Left ventricle myocardium inferior (tissue), 1 donor: ENCODE results near the gene CCDC160. TPM values are rescaled to one million over a fixed set of nuclear protein-coding genes. Genes with fewer than 3 reads are reported as not detected.

Source experiments
- DNase-seq: peaks from one replicate; pipeline ENCODE4 v3.0.0-alpha.2; 2020
- H3K27ac ChIP-seq: fragments of 200-600 bp; replicated peaks from 2 replicates; pipeline ENCODE4 v1.8.0; 2021
- H3K27me3 ChIP-seq: fragments of 200-600 bp; 2 replicates; pipeline ENCODE4 v1.8.0; 2021; ENCODE audit warnings: low read depth
- H3K36me3 ChIP-seq: fragments of 200-600 bp; 2 replicates; pipeline ENCODE4 v1.8.0; 2021
- H3K4me1 ChIP-seq: fragments of 200-600 bp; 2 replicates; pipeline ENCODE4 v1.8.0; 2021
- H3K4me3 ChIP-seq: fragments of 200-600 bp; 2 replicates; pipeline ENCODE4 v1.8.0; 2021; ENCODE audit warnings: mild to moderate bottlenecking, moderate library complexity
- H3K9me3 ChIP-seq: fragments of 200-600 bp; replicated peaks from 2 replicates; pipeline ENCODE4 v1.8.0; 2021
- intact Hi-C: fragments of 100-400 bp; cut with micrococcal nuclease; formaldehyde crosslinking; loops from one replicate; pipeline ENCODE4 v1.11.0; 2022
- total RNA-seq: library from RNA; stranded (reverse); fragmentation: NEBNext Ultra II Directional; extraction: Animal tissue kit (Norgen Biotek cat#: 25700); gene quantifications from one replicate; pipeline ENCODE4 v1.2.1, GENCODE V29; 2021
- TF ChIP-seq, protein P1 (sequence below): fragments of 200-600 bp; IDR thresholded peaks from 2 replicates; pipeline ENCODE4 v1.8.0; 2021; ENCODE audit warnings: antibody characterized with exemption, mild to moderate bottlenecking, borderline replicate concordance
- donor health status: DM: no; HTN: yes; CAD: no; lungs with severe emphysema.

The CCDC160 gene
- total RNA-seq, 1 donor from 2014 or later, result not detected

DNA sequence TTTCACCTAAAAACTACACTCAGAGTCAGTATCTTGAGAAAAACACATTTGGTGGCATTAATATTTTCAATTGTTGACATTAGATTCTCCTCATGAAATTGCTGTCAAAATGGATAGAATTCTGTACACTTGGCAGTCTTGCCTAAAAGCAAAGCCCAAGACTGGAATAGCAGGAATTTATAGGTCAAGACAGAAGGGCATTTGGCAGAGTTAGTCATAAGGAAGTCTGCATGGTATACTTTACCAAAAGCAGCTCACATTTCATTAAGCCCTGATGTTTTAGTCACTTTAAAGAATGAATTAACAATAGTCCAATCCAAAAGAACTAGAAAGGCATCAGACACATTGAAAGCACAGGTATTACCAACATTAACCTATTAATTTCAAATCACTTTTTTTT, 7.1 kb downstream of the CCDC160 start:
- intact Hi-C loops, result no loop called here
- DNase-seq, result no peak
- H3K4me3 ChIP-seq, result no peak overlapping the region
- H3K9me3 ChIP-seq, result no peaks in the 10 kb centered on the region
- no peak overlapping the region for H3K27ac ChIP-seq
- no peaks in the 10 kb centered on the region for H3K4me1 ChIP-seq
- TF ChIP-seq, protein P1, sequence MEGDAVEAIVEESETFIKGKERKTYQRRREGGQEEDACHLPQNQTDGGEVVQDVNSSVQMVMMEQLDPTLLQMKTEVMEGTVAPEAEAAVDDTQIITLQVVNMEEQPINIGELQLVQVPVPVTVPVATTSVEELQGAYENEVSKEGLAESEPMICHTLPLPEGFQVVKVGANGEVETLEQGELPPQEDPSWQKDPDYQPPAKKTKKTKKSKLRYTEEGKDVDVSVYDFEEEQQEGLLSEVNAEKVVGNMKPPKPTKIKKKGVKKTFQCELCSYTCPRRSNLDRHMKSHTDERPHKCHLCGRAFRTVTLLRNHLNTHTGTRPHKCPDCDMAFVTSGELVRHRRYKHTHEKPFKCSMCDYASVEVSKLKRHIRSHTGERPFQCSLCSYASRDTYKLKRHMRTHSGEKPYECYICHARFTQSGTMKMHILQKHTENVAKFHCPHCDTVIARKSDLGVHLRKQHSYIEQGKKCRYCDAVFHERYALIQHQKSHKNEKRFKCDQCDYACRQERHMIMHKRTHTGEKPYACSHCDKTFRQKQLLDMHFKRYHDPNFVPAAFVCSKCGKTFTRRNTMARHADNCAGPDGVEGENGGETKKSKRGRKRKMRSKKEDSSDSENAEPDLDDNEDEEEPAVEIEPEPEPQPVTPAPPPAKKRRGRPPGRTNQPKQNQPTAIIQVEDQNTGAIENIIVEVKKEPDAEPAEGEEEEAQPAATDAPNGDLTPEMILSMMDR, result no peak
- H3K36me3 ChIP-seq, result no peaks in the 10 kb centered on the region
- no peaks in the 10 kb centered on the region for H3K27me3 ChIP-seq

DNA sequence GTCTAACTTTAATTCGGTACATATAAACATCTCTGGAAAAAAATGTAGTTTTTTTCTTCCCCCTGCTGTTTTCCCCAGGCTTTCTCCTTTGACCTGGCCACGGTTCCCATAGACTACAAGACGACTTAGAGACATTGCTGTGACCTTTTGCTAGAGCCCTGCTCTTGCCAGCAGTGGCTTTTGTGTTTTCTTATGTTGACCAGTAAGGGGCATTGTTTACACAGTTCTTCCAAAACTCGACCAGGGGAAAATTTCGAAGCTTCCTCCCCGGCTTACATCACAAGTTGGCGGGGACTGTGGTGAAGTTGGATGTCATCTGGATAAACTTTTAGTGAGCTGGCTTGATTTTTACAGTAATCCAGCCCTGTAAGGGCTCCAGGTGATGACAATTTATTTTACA, 9.3 kb downstream of the CCDC160 start:
- Histone ChIP-seq H3K4me3 (no peak overlapping the region), H3K27me3 (no peaks in the 10 kb centered on the region), H3K9me3 (no peaks in the 10 kb centered on the region), H3K27ac (no peak overlapping the region), H3K36me3 (no peaks in the 10 kb centered on the region), H3K4me1 (no peaks in the 10 kb centered on the region)
- TF ChIP-seq, protein P1, result no peak
- no peak for DNase-seq
- intact Hi-C loops, result no loop called here

DNA sequence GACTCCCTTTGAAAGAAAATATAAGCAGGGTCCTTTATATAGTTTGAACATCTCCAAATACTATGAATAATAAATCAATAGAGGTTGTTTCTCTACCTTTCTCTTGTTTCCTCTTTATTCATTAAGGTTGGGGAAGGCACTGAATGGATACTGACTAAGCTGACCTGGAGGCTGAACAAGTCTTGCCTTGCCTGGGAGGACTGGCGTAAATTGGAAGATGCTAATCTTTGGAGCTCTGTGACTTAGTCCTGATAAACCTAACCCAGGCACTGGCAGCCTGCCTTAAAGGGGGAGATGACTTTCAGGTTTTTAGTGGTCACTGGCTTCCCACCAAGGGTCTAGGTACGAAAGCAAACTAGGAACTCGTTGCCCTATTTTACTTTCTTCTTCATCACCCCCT, 10.5 kb downstream of the CCDC160 start:
- H3K4me3 ChIP-seq, result no peak overlapping the region
- intact Hi-C loops, result no loop called here
- TF ChIP-seq, protein P1, result no peak
- H3K9me3 ChIP-seq, result no peaks in the 10 kb centered on the region
- no peaks in the 10 kb centered on the region for H3K4me1 ChIP-seq
- H3K27me3 ChIP-seq, result no peaks in the 10 kb centered on the region
- H3K27ac ChIP-seq, result no peak overlapping the region
- no peak for DNase-seq
- H3K36me3 ChIP-seq, result no peaks in the 10 kb centered on the region

DNA sequence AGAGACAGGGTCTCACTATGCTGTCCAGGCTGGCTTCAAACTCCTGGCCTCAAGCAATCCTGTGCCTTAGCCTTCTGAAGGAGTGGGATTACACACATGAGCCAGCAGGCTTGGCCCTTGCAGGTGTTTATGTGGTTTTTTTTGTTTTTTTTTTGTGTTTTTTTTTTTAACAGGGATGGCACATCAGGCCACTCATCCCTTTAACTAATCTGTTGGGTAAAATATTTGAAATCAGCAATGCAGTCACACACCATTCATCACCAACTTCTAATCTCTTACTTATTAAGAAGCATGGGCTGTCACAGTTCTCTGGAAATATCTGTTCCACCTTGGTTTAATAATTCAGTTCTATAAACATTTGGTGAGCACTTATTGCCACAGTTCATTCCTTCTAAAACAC, 12.3 kb downstream of the CCDC160 start:
- intact Hi-C loops, result no loop called here
- TF ChIP-seq, protein P1, result no peak
- Histone ChIP-seq H3K9me3 (no peaks in the 10 kb centered on the region), H3K27ac (no peak overlapping the region), H3K27me3 (no peaks in the 10 kb centered on the region), H3K4me1 (no peaks in the 10 kb centered on the region), H3K4me3 (no peak overlapping the region), H3K36me3 (no peaks in the 10 kb centered on the region)
- no peak for DNase-seq

DNA sequence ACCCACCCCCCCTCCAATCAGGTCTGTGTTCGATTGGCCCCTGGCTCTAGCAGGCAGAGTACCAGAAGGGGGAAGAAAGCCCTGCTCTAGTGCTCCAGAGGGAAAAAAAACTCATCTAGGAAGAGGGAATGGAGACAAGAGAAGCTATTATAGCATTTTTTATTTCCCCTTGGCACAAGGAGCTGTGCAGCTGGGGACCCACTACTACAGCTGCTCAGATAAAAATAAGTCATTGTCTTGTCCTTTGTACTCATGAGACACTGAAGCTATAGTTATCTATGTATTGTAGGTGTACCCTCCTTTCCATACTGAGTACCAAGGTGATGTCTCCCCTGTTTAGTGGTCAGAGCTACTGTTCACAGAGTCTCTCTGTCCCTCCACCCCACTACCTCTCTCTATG, 14.3 kb downstream of the CCDC160 start:
- intact Hi-C loops, result no loop called here
- DNase-seq, result no peak
- Histone ChIP-seq H3K4me1 (no peaks in the 10 kb centered on the region), H3K27me3 (no peaks in the 10 kb centered on the region), H3K36me3 (no peaks in the 10 kb centered on the region), H3K4me3 (no peak overlapping the region), H3K9me3 (no peaks in the 10 kb centered on the region), H3K27ac (no peak overlapping the region)
- TF ChIP-seq, protein P1, result no peak

DNA sequence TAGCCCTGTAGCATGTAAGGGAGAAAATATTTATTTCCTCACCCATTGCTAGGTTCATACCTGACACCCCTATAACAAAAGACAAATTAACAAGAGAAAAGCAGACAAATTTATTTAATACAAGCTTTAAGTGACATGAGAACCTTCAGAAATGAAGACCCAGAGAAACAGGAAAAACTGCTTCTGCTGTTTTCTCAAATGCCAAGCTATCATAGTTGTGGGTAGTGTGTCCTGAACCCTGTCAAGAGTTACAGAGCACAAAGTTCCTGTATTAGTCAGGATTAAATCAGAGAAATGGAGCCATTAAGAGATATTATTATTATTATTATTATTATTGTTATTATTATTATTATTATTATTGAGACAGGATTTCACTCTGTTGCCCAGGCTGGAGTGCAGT, 17.5 kb downstream of the CCDC160 start:
- DNase-seq, result no peak
- no peak overlapping the region for H3K4me3 ChIP-seq
- no peaks in the 10 kb centered on the region for H3K27me3 ChIP-seq
- H3K4me1 ChIP-seq, result no peaks in the 10 kb centered on the region
- no peak overlapping the region for H3K27ac ChIP-seq
- TF ChIP-seq, protein P1, result no peak
- H3K36me3 ChIP-seq, result no peaks in the 10 kb centered on the region
- H3K9me3 ChIP-seq, result no peaks in the 10 kb centered on the region
- intact Hi-C loops, result no loop called here
